CD14-positive monocyte (primary cell): ENCODE data around the gene SLC36A1. TPM values are rescaled to one million over a fixed set of nuclear protein-coding genes. Genes with fewer than 3 reads are reported as not detected.
A peak's percentile ranks its signal among the peaks of the same experiment; 100 is the strongest.

Experiments used
- DNase-seq, 3 donors: peaks; one replicate each; pipeline ENCODE4 v3.0.0-alpha.2; 2011 to 2022
- H2AFZ ChIP-seq: 2 replicates; pipeline ENCODE4 v1.6.0; 2012; ENCODE audit warnings: mild to moderate bottlenecking, low read depth, low read length, inconsistent platforms; ENCODE audit not compliant: insufficient read depth, poor library complexity, severe bottlenecking
- H3K27ac ChIP-seq, 2 donors: 1 replicate in 1 of 2; 2 replicates in 1 of 2; pipeline ENCODE4 v1.5.1; 2012 to 2013; ENCODE audit warnings: low read length in 2 of 2, control low read depth in 1 of 2, inconsistent platforms in 1 of 2, low read depth in 1 of 2, mild to moderate bottlenecking in 1 of 2
- H3K27me3 ChIP-seq, 2 donors: one replicate each; pipeline versions ENCODE4 v1.6.0 to v1.6.1; 2011 to 2013; ENCODE audit warnings: low read length in 2 of 2; ENCODE audit not compliant: control insufficient read depth in 2 of 2, insufficient read depth in 2 of 2
- H3K36me3 ChIP-seq, 2 donors: replicated peaks in 1 of 2; 1 replicate in 1 of 2; 2 replicates in 1 of 2; pipeline versions ENCODE4 v1.5.1 to v1.6.1; 2012 to 2013; ENCODE audit warnings: low read length in 2 of 2, control low read depth in 1 of 2, inconsistent platforms in 1 of 2, mild to moderate bottlenecking in 1 of 2; ENCODE audit not compliant: insufficient read depth in 2 of 2, control insufficient read depth in 1 of 2
- H3K4me1 ChIP-seq, 2 donors: 1 replicate in 1 of 2; 2 replicates in 1 of 2; pipeline versions ENCODE4 v1.5.1 to v1.6.1; 2012 to 2013; ENCODE audit warnings: low read length in 2 of 2, control low read depth in 1 of 2, inconsistent platforms in 1 of 2, mild to moderate bottlenecking in 1 of 2, moderate library complexity in 1 of 2; ENCODE audit not compliant: insufficient read depth in 2 of 2, control insufficient read depth in 1 of 2
- H3K4me2 ChIP-seq: replicated peaks from 2 replicates; pipeline ENCODE3; 2012; ENCODE audit warnings: low read length, moderate library complexity, mild to moderate bottlenecking; ENCODE audit not compliant: poor library complexity, severe bottlenecking; ENCODE audit errors: extremely low read depth
- H3K4me3 ChIP-seq, 3 experiments: fragments of 200-600 bp in 1 of 3; sonication (generic) in 1 of 3; replicated peaks in 1 of 3; 1 replicate in 2 of 3; 2 replicates in 1 of 3; pipeline ENCODE4 v1.5.1; 2011 to 2013; ENCODE audit warnings: low read length in 3 of 3, mild to moderate bottlenecking in 3 of 3, control low read depth in 2 of 3, low read depth in 2 of 3, inconsistent platforms in 1 of 3, moderate library complexity in 1 of 3
- H3K79me2 ChIP-seq: 2 replicates; pipeline ENCODE4 v1.6.0; 2012; ENCODE audit warnings: mild to moderate bottlenecking, control low read depth, inconsistent platforms, low read length, moderate library complexity; ENCODE audit not compliant: insufficient read depth
- H3K9ac ChIP-seq: 2 replicates; pipeline ENCODE4 v1.6.0; 2017; ENCODE audit warnings: low read length, mild to moderate bottlenecking; ENCODE audit not compliant: insufficient read depth, poor library complexity, severe bottlenecking
- H3K9me3 ChIP-seq, 2 donors: replicated peaks in 1 of 2; 1 replicate in 1 of 2; 2 replicates in 1 of 2; pipeline versions ENCODE4 v1.5.1 to v1.6.1; 2012 to 2013; ENCODE audit warnings: low read length in 2 of 2, control low read depth in 1 of 2; ENCODE audit not compliant: control insufficient read depth in 1 of 2, insufficient read depth in 1 of 2
- H4K20me1 ChIP-seq: 2 replicates; pipeline ENCODE4 v1.6.0; 2012; ENCODE audit warnings: mild to moderate bottlenecking, low read length, control low read depth, moderate library complexity; ENCODE audit not compliant: insufficient read depth
- H3K27ac Mint-ChIP-seq, 7 donors: one replicate each; pipeline ENCODE4 v1.8.0; 2020; ENCODE audit warnings: mild to moderate bottlenecking in 7 of 7, mixed read lengths in 7 of 7, moderate library complexity in 6 of 7, inconsistent platforms in 2 of 7
- H3K27me3 Mint-ChIP-seq, 3 donors: one replicate each; pipeline ENCODE4 v1.8.0; 2021 to 2022; ENCODE audit warnings: low read depth in 3 of 3, mild to moderate bottlenecking in 3 of 3, mixed read lengths in 3 of 3, moderate library complexity in 3 of 3, inconsistent platforms in 1 of 3
- H3K36me3 Mint-ChIP-seq, 2 donors: one replicate each; pipeline ENCODE4 v1.8.0; 2020; ENCODE audit warnings: mixed read lengths in 2 of 2, inconsistent platforms in 1 of 2, mild to moderate bottlenecking in 1 of 2
- H3K4me1 Mint-ChIP-seq: one replicate; pipeline ENCODE4 v1.8.0; 2020; ENCODE audit warnings: mild to moderate bottlenecking, mixed read lengths
- H3K4me3 Mint-ChIP-seq, 2 donors: one replicate each; pipeline ENCODE4 v1.8.0; 2020; ENCODE audit warnings: mild to moderate bottlenecking in 2 of 2, mixed read lengths in 2 of 2, moderate library complexity in 1 of 2
- H3K9me3 Mint-ChIP-seq, 7 donors: one replicate each; pipeline ENCODE4 v1.8.0; 2020 to 2022; ENCODE audit warnings: mixed read lengths in 7 of 7, mild to moderate bottlenecking in 6 of 7, moderate library complexity in 6 of 7, inconsistent platforms in 2 of 7
- WGBS: methylation state at CpG from one replicate; pipeline ENCODE4 v1.1.5; 2013; ENCODE audit warnings: missing lambda C conversion rate; ENCODE audit not compliant: insufficient coverage; 5-methylcytosine and 5-hydroxymethylcytosine counted together
- intact Hi-C, 2 donors: fragments of 100-400 bp; cut with micrococcal nuclease; formaldehyde crosslinking; loops; one replicate each; pipeline versions ENCODE4 v1.15.0 to v1.15.1; 2023
- polyA plus RNA-seq, 3 donors: library from polyadenylated mRNA; depleted of rRNA in 1 of 3; unstranded in 2 of 3; stranded (reverse) in 1 of 3; fragments of 300-500 nt in 2 of 3; fragments of >200 nt in 1 of 3; fragmentation: Illumina TruSeq in 2 of 3; gene quantifications; 1 replicate in 2 of 3; 2 replicates in 1 of 3; pipeline ENCODE4 v1.2.3, GENCODE V29; 2012 to 2021
- TF ChIP-seq, protein P1 (sequence below): fragments of 200-600 bp; IDR thresholded peaks from one replicate; pipeline ENCODE4 v1.8.0; 2022; ENCODE audit warnings: antibody characterized with exemption, mild to moderate bottlenecking

The SLC36A1 gene
- polyA plus RNA-seq, 3 donors = 5.3 to 29.4 (median 6.8) TPM

DNA sequence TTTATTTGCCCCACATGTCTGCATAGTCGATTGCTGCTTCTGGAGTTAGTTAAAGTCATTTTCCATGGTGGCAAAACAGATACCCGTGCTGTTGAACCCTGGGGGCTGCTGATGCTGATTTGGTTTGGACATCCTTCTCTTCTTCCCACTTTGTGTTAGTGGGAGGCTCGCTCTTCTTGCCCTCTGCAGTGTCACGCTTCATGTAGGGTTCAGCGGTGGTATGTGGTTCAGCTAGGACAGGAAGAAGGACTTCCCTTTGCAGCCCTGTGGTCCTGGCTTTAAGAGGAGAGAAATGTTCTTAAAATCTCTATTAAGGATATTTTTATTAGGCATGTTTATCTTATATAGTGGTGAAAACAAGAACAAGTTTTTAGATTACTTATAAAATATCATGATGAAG is 36.2 kb downstream of the SLC36A1 start:
- no peaks in the 10 kb centered on the region for H3K27me3 Mint-ChIP-seq
- Histone ChIP-seq H3K27me3 (no peaks in the 10 kb centered on the region), H3K79me2 (peaks cover 31% of the 10 kb centered on the region), H3K36me3 (peaks cover 74 to 86% of the 10 kb centered on the region in 2 donors), H3K4me1 (peaks cover 25 to 26% of the 10 kb centered on the region in 2 donors), H2AFZ (no peak overlapping the region), H3K4me3 (peak overlapping the region in 1 of 3 experiments; percentile 45), H3K9me3 (no peaks in the 10 kb centered on the region), H4K20me1 (peaks cover 14% of the 10 kb centered on the region), H3K27ac (peak overlapping the region; percentile 58 to 82), H3K9ac (peak overlapping the region; percentile 20), H3K4me2 (peak overlapping the region; percentile 52)
- peak overlapping the region; percentile 82 to 95 (median 93) for H3K27ac Mint-ChIP-seq
- peak; percentile 38 to 45 (median 43) for DNase-seq
- 8% methylated on average over 2 of the region's 5 CpGs for WGBS
- H3K36me3 Mint-ChIP-seq = peaks cover 79 to 82% of the 10 kb centered on the region in 2 donors
- H3K4me1 Mint-ChIP-seq = peaks cover 34% of the 10 kb centered on the region
- peak overlapping the region in 1 of 2 donors; percentile 4 for H3K4me3 Mint-ChIP-seq
- no peaks in the 10 kb centered on the region for H3K9me3 Mint-ChIP-seq
- intact Hi-C loops = no loop called here
- TF ChIP-seq, protein P1, sequence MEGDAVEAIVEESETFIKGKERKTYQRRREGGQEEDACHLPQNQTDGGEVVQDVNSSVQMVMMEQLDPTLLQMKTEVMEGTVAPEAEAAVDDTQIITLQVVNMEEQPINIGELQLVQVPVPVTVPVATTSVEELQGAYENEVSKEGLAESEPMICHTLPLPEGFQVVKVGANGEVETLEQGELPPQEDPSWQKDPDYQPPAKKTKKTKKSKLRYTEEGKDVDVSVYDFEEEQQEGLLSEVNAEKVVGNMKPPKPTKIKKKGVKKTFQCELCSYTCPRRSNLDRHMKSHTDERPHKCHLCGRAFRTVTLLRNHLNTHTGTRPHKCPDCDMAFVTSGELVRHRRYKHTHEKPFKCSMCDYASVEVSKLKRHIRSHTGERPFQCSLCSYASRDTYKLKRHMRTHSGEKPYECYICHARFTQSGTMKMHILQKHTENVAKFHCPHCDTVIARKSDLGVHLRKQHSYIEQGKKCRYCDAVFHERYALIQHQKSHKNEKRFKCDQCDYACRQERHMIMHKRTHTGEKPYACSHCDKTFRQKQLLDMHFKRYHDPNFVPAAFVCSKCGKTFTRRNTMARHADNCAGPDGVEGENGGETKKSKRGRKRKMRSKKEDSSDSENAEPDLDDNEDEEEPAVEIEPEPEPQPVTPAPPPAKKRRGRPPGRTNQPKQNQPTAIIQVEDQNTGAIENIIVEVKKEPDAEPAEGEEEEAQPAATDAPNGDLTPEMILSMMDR = no peak

DNA sequence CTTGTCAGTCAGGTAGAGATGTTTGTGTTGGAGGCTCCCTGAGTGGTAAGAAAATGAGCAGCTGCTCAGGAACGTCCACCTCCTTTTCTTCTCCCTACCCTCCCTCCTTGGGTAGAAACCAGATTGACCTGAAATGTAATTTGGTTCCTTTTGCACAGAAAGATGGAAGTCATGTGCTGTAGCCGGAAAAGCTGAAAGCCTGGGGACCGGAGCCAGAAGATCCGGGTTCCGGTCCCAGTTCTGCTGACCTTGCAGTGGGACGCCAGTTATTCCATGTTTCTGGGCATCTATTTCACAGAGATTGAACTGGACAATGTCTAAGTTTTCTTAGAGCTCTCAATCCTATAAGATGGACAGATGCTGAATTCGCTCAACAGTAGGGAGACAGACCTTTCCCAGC is 40.1 kb downstream of the SLC36A1 start:
- Mint-ChIP-seq H3K36me3 (peaks cover 82 to 85% of the 10 kb centered on the region in 2 donors), H3K9me3 (no peaks in the 10 kb centered on the region), H3K4me1 (peaks cover 39% of the 10 kb centered on the region), H3K27ac (peak overlapping the region in 3 of 7 donors; percentile 24 to 70 (median 46)), H3K4me3 (no peak overlapping the region), H3K27me3 (no peaks in the 10 kb centered on the region)
- 98% methylated on average over 6 of the region's 7 CpGs for WGBS
- Histone ChIP-seq H2AFZ (no peak overlapping the region), H3K4me1 (peaks cover 23 to 38% of the 10 kb centered on the region in 2 donors), H3K9me3 (no peaks in the 10 kb centered on the region), H3K27me3 (no peaks in the 10 kb centered on the region), H3K4me3 (no peak overlapping the region), H3K79me2 (peaks cover 13% of the 10 kb centered on the region), H3K27ac (no peak overlapping the region), H3K36me3 (peaks cover 70 to 86% of the 10 kb centered on the region in 2 donors), H4K20me1 (peaks cover 14% of the 10 kb centered on the region), H3K9ac (no peak overlapping the region), H3K4me2 (no peak overlapping the region)
- no peak for DNase-seq
- TF ChIP-seq, protein P1 = no peak
- intact Hi-C loops = no loop called here
